Skin of body (tissue), 2 donors: ENCODE data around the gene C1QL1. TPM values are rescaled to one million over a fixed set of nuclear protein-coding genes. Genes with fewer than 3 reads are reported as not detected.
"Not testable (repeated sequence)": the region's sequence is repeated elsewhere in the genome, so short reads cannot be mapped to it uniquely, and the experiment has no call there.

ENCODE experiments used
- DNase-seq: peaks from one replicate; lab custom pipeline; 2025; lab: John Stamatoyannopoulos, UW
- total RNA-seq: library from RNA; depleted of rRNA; stranded (reverse); fragments of >200 nt; gene quantifications from one replicate; pipeline ENCODE4 v1.2.3, GENCODE V29; 2014

The C1QL1 gene
- total RNA-seq, 1 donor from 2014 or later, result 0.20 TPM

GRCh38 chr17:44965481-44966234 is 2.4 kb downstream of the C1QL1 start:
- no peak for DNase-seq

DNA sequence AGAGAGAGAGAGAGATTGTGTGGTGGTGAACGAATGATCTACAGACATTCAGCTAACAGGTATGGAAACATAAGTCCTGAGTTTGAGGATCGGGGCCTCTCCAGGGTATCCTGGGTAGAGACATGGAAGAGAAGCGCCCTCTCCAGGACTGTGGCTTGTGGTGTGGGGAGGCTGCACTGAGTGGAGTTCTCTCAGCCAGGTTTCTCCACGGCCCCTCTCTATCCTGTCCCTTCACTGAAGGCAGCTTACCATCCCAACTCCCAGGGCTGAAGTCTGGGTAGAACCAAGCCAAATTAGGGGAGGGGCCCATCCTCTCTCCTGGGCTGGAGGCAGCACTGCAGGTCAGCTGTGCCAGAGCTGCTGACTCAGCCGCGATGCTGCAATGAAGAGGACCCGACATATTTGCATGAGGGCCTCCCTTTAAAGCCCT is 6.2 kb downstream of the C1QL1 start:
- DNase-seq, result no peak

DNA sequence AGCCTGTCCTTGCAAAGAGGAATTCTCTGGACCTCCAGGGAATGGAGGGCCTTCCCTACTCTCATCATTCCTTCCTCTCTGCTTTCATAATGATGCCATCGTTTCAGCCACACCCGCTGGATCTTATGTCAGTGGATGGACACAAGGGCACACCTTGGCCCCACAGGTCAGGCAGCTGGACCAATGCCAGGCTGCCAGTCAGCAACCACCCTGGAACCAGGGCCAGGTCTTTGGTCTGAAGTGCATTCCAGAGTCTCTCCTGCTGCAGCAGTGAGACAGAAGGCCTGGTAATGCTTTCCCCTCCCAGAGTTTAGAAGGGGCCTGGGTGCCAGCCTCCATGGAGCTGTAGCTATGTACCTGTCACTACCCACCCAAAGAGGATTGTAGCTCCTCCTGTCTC is 7.4 kb downstream of the C1QL1 start:
- no peak for DNase-seq

DNA sequence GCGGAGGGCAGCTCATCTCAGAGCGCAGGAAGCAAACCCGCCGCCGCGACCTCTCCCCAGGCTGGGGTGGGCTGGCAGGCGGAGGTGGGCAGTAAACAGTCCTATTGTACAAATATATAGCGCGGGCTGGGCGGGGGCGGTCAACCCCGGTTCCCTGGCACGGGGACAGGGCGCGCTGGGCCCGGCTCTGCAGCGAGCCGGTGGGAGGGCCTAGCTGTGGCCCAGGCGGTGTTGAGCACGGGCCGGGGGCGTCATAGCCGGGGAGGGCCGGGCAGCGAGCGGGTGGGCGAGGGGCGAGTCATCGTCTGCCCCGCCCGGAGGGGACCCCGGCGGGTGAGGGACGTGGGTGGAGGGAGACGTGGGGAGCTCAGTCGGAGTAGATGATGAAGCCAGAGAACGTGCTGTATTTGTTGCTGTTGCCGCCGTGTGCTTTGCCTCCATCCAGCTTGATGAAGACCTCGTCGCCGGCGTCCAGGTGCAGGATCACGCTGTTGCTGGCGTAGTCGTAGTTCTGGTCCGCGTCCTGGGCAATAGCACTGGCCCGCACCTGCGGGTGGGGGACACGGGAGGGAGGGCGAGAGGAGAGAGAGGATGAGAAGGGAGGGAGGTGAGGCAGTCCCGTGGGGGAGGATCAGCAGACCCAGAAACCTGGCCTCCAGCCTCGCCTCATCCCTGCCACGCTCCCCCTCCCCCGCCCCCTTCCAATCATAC is 8.1 kb downstream of the C1QL1 start:
- DNase-seq, result no peak

DNA sequence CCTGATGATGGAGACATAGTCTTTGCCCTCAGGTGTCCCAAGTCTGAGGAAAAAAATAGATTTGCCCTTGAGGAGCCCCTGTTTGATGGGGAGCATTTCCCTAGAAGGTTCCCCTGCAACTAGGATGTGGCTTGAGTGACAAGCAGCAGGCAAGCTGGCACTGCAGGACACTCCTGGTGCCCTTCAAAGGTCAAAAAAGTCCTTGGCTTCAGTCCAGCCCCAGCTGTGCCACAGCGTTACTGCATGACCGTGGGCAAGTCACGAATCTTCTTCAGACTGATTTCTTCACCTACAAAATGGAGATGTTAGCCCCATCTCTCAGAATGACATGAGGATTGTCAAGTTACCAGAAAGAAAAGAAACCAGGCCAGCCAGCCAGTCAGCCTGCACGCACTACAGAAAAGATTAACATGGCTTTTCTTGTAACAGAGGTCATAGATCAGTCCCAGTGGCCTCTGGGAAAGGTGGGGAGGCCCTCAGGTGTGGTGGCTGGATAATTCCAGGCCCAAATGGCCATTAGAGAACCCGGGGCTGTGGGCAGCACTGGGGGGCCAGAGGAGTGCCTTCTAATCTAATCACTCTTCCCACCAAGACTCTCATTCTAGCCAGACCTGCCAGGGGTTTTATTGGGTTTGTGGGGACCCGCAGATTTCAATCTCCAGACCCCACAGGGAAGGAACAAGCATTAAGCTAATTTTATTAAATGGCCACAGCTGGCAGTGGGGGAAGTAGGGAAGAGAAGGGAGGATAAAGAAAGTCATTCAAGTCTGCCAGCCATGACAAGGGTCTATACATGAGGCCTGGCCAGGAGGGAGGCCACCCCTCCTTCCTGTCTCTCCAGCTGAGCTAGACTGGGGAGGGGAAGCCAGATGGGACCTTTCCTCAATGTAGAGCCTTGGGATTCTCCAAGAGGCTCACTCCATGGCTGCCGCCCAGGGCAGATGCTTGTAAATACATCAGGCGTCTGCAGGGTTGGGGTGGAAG is 10.8 kb downstream of the C1QL1 start:
- DNase-seq, result no peak

DNA sequence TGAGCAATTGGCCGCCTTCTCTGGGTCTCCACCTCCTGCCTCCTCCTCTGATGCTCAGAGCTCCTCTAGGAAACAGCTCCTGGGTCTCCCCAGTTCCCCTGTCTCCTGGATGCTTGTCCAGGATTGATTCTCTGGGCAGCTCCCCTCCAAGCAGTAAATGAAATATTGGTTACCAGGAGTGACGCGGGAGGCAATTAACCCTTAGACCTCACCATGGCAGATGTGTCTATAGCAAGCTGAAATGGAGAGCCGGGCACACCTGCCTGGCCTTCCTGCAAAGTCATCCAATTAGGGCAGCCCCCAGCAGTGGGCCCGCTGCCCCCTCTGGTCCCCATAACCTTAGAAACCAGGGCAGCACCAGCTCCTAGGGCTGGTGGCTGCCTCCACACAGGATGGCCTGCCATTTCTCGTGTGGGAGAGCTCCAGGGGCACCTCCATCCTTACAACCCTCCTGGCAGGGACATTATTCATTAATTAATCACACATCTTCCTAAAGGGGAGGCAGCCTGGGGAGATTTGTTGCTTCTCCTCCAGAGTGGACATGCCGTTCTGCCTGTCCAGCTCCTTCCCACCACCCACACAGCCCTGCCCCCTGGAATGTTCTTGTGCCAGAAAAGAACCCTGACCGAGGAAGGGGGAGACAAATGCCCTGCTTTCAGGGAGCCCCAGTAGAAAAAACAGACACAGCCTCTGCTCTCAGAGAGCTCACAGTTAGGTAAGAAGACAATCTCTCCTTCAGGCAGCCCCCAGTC is 12.3 kb downstream of the C1QL1 start:
- DNase-seq, result no peak

DNA sequence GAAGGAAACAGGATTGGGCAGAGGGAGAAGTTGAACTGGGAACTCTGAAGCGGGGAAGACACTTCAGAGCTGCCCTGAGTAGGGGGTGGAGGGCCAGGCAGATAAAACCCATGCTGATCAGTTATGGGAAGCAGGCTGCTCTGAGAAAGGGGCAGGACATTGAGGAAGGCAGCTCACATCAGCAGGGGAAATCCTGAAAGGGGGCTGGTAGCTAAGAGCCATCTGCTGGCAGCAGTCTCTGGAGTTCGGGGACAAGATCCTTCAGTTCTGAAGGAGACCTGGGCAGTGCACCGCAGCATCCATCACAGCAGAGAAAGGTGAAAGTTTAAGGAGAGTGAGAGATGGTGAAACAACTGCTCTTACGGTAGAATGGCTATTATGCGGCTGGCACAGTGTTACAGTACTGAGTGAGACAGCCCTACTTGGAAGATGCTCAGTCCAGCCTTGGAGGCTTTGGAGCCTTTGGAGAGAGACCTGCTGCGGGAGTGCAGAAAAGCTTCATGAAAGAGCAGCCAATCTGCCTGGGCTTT is 15.1 kb downstream of the C1QL1 start:
- DNase-seq, result no peak

- no peak for DNase-seq
Measured at GRCh38 chr17:44948315-44948795, 19.7 kb downstream of the C1QL1 start.

- DNase-seq, result peak; percentile 90
Measured at GRCh38 chr17:44947461-44948314, 20.4 kb downstream of the C1QL1 start, which contains the start of gene KIF18B. TSS of gene KIF18B (minus strand) at chr17:44947773. CDS start at chr17:44936344, 11,429 bp downstream.

GRCh38 chr17:44945652-44946051 is 22.5 kb downstream of the C1QL1 start:
- DNase-seq, result not testable (repeated sequence)

DNA sequence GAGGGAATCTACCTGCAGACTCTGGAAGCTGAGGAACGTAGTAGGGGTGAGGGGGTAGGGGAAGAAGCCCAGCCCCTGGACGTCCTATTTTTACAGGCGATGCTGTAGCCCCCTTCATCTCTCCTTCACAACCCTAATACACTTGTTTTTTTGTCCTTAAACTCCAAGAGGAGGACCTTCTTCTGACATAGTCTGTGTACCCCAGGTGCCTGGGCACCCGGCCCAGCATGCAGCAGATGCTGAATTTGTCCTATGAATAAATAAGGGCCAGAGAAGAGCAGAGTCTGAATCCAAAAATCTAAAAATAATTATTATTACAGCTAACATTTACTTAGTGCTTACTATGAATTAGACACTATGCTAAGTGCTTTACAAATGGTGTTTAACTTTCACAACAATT is 25.6 kb downstream of the C1QL1 start:
- DNase-seq, result no peak

DNA sequence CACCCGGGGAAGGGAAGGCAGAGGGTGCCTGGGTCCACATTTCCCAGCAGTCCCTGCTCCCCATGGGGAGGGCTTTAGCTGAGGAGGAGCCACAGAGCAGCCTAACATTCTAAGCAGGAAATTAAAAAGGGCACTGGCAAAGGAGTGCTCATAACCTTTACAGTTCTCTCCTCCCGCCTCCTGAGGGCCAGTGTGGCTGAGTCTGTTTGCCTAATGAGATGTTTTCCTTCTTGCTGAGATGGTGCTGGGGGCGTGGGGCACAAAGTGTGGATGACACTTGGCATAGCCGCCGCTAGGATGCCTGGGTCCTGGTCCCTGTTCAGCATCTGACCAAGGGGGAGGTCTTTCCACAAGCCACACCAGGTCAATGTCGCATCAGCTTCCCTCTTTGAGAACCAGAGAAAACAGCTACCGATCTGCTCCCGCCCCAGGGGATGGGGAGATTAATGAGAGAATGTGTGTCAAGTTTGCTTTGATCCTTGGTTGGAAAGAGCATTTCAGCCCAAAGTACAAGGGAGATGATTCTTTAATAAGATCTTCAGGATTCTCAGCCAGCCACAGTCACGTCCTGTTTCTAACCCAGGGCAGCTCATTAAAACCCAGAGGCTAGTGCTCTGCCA is 26.3 kb downstream of the C1QL1 start:
- no peak for DNase-seq

DNA sequence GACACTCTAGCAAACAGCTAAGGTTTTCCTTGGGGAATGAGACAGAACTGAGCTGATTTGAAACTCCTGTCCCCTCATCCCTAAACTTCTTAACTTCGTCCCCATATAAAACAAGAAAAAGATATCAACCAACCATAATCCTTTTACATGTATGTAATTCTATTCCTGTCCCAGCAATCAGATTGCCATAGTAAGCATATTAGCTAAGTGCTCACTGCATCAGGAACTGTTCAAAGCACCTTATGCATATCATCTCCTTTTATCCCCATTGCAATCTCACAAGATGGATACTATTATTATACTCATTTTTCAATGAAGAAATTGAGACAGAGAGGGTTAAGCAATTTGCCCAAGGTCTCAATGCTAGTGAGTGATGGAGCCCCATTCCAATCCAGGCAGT is 27.3 kb downstream of the C1QL1 start:
- DNase-seq, result no peak

DNA sequence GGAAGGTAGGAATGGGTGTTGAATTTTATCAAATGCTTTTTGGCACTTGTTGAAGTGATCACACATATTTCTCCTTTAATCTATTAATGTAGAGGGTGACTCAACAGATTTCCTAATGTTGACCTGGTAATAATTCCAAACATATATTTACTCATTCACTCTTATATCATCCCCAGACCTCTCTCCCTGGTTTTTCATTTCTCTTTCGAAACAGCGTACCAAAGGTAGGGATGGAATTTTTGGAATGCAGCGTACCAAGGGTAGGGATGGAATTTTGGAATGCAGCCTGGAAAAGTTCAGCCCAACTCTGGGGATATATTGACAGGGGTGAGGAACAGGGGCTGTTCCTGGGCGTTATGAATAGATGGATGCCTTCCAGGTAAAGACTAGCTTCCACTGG is 27.8 kb downstream of the C1QL1 start:
- DNase-seq, result no peak

- no peak for DNase-seq
Measured at GRCh38 chr17:44935116-44935515, 33.0 kb downstream of the C1QL1 start.

GRCh38 chr17:44934745-44935105 is 33.4 kb downstream of the C1QL1 start:
- DNase-seq, result no peak

GRCh38 chr17:44933824-44934744 is 34.0 kb downstream of the C1QL1 start:
- no peak for DNase-seq

- DNase-seq, result no peak
Measured at GRCh38 chr17:44932787-44933097, 35.4 kb downstream of the C1QL1 start.
